H54 (cell line): ENCODE results near the gene CYTIP.
"Not testable (repeated sequence)": the region's sequence is repeated elsewhere in the genome, so short reads cannot be mapped to it uniquely, and the experiment has no call there.

Experiments used
- DNase-seq: peaks from one replicate; pipeline ENCODE4 v3.0.0; 2011; ENCODE audit warnings: low spot score, mixed read lengths; ENCODE audit not compliant: insufficient read length
- FAIRE-seq: peaks from 3 replicates; lab custom pipeline; 2011; peaks lifted over from hg19 to GRCh38; lab: Jason Lieb, UNC
- POLR2A ChIP-seq: IDR thresholded peaks from 2 replicates; pipeline ENCODE4 v1.6.1; 2011; ENCODE audit warnings: low read depth, mild to moderate bottlenecking, low read length

The CYTIP gene

GRCh38 chr2:157426477-157426994 lies 17.4 kb downstream of the CYTIP start:
- FAIRE-seq (no peak), DNase-seq (no peak)
- TF ChIP-seq POLR2A, result no peak

- no peak for FAIRE-seq
- DNase-seq, result no peak
- TF ChIP-seq POLR2A, result no peak
Observed at GRCh38 chr2:157424374-157424773, 19.5 kb downstream of the CYTIP start.

GRCh38 chr2:157421964-157422363 lies 21.9 kb downstream of the CYTIP start:
- DNase-seq, result no peak
- TF ChIP-seq POLR2A, result no peak
- no peak for FAIRE-seq

GRCh38 chr2:157421331-157421944 lies 22.5 kb downstream of the CYTIP start:
- TF ChIP-seq POLR2A, result no peak
- DNase-seq, result no peak

GRCh38 chr2:157420771-157421323 lies 23.0 kb downstream of the CYTIP start:
- FAIRE-seq (no peak), DNase-seq (no peak)
- no peak for TF ChIP-seq POLR2A

More at GRCh38 chr2:157421331-157421944, 22.5 kb downstream of the CYTIP start:
- FAIRE-seq, result no peak

- FAIRE-seq (no peak), DNase-seq (no peak)
- TF ChIP-seq POLR2A, result no peak
Observed at GRCh38 chr2:157419031-157419575, 24.8 kb downstream of the CYTIP start.

GRCh38 chr2:157418239-157418641 lies 25.6 kb downstream of the CYTIP start:
- DNase-seq (no peak), FAIRE-seq (no peak)
- TF ChIP-seq POLR2A, result no peak

DNA sequence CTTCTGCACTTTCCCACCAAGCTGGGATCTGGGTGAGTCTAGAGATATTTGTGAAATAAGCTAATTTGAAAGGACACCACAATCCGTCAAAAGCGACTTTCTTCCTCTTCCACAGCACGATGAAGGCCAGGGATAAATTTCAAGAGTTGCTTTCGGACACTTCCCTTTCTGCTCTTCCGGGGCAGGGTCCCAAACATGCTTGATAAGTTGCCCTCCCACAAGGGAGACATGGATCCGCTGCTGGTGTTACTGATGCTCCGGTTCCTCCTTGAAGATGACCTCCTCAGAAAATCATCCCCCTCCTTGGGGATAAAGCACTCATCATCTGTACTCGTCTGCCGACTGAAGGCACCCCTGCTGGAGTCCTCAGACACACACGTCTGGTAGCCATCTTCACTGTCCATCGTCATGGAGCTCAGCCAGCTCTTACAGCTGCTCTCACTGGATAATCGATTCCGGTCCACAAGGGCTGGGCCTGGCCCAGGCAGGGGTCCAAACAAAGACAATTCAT lies 28.2 kb downstream of the CYTIP start:
- no peak for FAIRE-seq
- DNase-seq, result no peak
- no peak for TF ChIP-seq POLR2A

GRCh38 chr2:157414050-157414449 lies 29.8 kb downstream of the CYTIP start:
- TF ChIP-seq POLR2A, result no peak
- DNase-seq (no peak), FAIRE-seq (no peak)

- FAIRE-seq (no peak), DNase-seq (no peak)
- TF ChIP-seq POLR2A, result no peak
Observed at GRCh38 chr2:157413326-157414035, 30.4 kb downstream of the CYTIP start.

- no peak for DNase-seq
- TF ChIP-seq POLR2A, result no peak
- FAIRE-seq, result no peak
Observed at GRCh38 chr2:157411624-157412336, 32.1 kb downstream of the CYTIP start.

DNA sequence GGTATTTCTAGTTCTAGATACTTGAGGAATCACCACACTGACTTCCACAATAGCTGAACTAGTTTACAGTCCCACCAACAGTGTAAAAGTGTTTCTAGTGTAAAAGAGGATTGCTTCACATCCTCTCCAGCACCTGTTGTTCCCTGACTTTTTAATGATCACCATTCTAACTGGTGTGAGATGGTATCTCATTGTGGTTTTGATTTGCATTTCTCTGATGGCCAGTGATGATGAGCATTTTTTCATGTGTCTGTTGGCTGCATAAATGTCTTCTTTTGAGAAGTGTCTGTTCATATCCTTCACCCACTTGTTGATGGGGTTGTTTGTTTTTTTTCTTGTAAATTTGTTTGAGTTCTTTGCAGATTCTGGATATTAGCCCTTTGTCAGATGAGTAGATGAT lies 38.5 kb downstream of the CYTIP start:
- FAIRE-seq, DNase-seq: not testable (repeated sequence)

DNA sequence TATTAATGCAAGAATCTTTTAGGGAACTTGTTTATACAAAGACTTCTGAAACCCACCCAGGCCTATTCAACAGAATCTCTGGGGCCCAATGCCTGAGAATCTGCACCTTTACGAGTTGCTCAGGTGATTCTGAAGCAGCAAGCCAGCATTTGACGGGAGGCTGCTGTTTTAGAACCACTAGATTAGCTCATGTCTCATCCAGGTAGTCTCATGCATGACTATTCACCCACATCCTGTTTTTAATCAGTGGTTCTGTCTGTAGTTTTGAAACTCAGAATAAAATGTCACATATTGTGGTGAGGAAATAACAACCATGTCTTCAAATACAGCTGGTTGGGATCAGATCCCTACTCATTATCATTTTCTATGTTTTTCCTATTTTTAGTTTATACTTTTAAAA lies 39.5 kb downstream of the CYTIP start:
- no peak for TF ChIP-seq POLR2A
- FAIRE-seq (no peak), DNase-seq (no peak)

DNA sequence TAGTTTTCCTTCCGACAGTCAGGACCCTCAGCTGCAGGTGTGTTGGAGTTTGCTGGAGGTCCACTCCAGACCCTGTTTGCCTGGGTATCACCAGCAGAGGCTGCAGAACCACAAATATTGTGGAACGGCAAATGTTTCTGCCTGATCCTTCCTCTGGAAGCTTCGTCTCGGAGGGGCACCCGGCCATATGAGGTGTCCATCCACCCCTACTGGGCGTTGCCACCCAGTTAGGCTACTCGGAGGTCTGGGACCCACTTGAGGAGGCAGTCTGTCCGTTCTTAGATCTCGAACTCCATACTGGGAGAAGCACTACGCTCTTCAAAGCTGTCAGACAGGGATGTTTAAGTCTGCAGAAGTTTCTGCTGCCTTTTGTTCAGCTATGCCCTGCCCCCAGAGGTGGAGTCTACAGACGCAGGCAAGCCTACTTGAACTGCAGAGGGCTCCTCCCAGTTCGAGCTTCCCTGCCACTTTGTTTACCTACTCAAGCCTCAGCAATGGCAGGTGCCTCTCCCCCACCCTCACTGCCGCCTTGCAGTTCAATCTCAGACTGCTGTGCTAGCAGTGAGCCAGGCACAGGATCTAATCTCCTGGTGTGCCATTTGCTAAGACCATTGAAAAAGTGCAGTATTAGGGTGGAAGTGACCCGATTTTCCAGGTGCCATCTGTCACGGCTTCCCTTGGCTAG lies 40.9 kb downstream of the CYTIP start:
- not testable (repeated sequence) for DNase-seq, FAIRE-seq
